Loucy (cell line): Measurements from ENCODE around the gene ZNF326.

Source experiments
- H2AFZ ChIP-seq: fragments of 200-600 bp; sonication (generic); 2 replicates; pipeline ENCODE4 v1.6.0; 2016; ENCODE audit warnings: antibody characterized with exemption, mild to moderate bottlenecking, low read length, moderate library complexity
- H3F3A ChIP-seq: fragments of 200-600 bp; 2 replicates; pipeline ENCODE4 v1.6.0; 2016; ENCODE audit warnings: antibody characterized with exemption, low read depth, mild to moderate bottlenecking
- H3K27me3 ChIP-seq: fragments of 200-600 bp; sonication (generic); 2 replicates; pipeline ENCODE4 v1.6.1; 2014; ENCODE audit warnings: low read length, mild to moderate bottlenecking; ENCODE audit not compliant: insufficient read depth, poor library complexity, severe bottlenecking
- H3K36me3 ChIP-seq: fragments of 200-600 bp; sonication (generic); 2 replicates; pipeline ENCODE4 v1.6.1; 2016; ENCODE audit warnings: low read length; ENCODE audit not compliant: insufficient read depth
- H3K4me1 ChIP-seq: fragments of 200-600 bp; sonication (generic); 2 replicates; pipeline ENCODE4 v1.5.1; 2014; ENCODE audit warnings: low read length, mild to moderate bottlenecking; ENCODE audit not compliant: insufficient read depth, poor library complexity, severe bottlenecking
- H3K4me2 ChIP-seq: fragments of 200-600 bp; sonication (generic); 2 replicates; pipeline ENCODE4 v1.6.0; 2014; ENCODE audit warnings: antibody characterized with exemption, low read length, low read depth, mild to moderate bottlenecking; ENCODE audit not compliant: poor library complexity, severe bottlenecking
- H3K4me3 ChIP-seq: fragments of 200-600 bp; sonication (generic); 2 replicates; pipeline ENCODE4 v1.5.1; 2014; ENCODE audit warnings: low read length, mild to moderate bottlenecking, mixed read lengths; ENCODE audit not compliant: poor library complexity, severe bottlenecking
- H3K79me2 ChIP-seq: fragments of 200-600 bp; sonication (generic); 2 replicates; pipeline ENCODE4 v1.6.1; 2014; ENCODE audit warnings: low read length; ENCODE audit not compliant: insufficient read depth
- H3K9ac ChIP-seq: fragments of 200-600 bp; sonication (generic); 2 replicates; pipeline ENCODE4 v1.6.0; 2014; ENCODE audit warnings: mild to moderate bottlenecking, low read depth, low read length, moderate library complexity; ENCODE audit not compliant: poor library complexity, severe bottlenecking
- H3K9me2 ChIP-seq: fragments of 200-600 bp; sonication (generic); replicated peaks from 2 replicates; pipeline ENCODE4 v1.6.1; 2016; ENCODE audit warnings: low read depth, low read length, mixed read lengths
- H3K9me3 ChIP-seq: fragments of 200-600 bp; sonication (generic); 2 replicates; pipeline ENCODE4 v1.6.1; 2014; ENCODE audit warnings: mild to moderate bottlenecking, antibody characterized with exemption, low read length, low read depth; ENCODE audit not compliant: insufficient read depth
- H4K20me1 ChIP-seq: fragments of 200-600 bp; sonication (generic); 2 replicates; pipeline ENCODE4 v1.6.0; 2014; ENCODE audit warnings: antibody characterized with exemption, low read length, mild to moderate bottlenecking; ENCODE audit not compliant: insufficient read depth, poor library complexity, severe bottlenecking
- CTCF ChIP-seq: fragments of 200-600 bp; sonication (generic); conservative IDR thresholded peaks from 2 replicates; pipeline ENCODE4 v1.5.1; 2014; ENCODE audit warnings: mild to moderate bottlenecking, antibody characterized with exemption, low read length
- EZH2phosphoT487 ChIP-seq: fragments of 200-600 bp; IDR thresholded peaks from 2 replicates; pipeline ENCODE4 v1.6.1; 2018; ENCODE audit warnings: antibody characterized with exemption, mild to moderate bottlenecking, moderate library complexity, borderline replicate concordance

ZNF326 gene

GRCh38 chr1:90043586-90043985 is 48.7 kb downstream of the ZNF326 start:
- TF ChIP-seq EZH2phosphoT487: no peak
- TF ChIP-seq CTCF: no peak
- no peaks in the 10 kb centered on the region for H3K4me1 ChIP-seq
- H3K79me2 ChIP-seq: no peaks in the 10 kb centered on the region
- H3K9me2 ChIP-seq: no peaks in the 10 kb centered on the region
- H3K27me3 ChIP-seq: no peaks in the 10 kb centered on the region
- H4K20me1 ChIP-seq: no peaks in the 10 kb centered on the region
- H3K9ac ChIP-seq: no peak overlapping the region
- no peaks in the 10 kb centered on the region for H3F3A ChIP-seq
- H2AFZ ChIP-seq: no peak overlapping the region
- no peaks in the 10 kb centered on the region for H3K36me3 ChIP-seq
- H3K4me2 ChIP-seq: no peak overlapping the region
- H3K9me3 ChIP-seq: no peaks in the 10 kb centered on the region
- H3K4me3 ChIP-seq: no peak overlapping the region

GRCh38 chr1:90044346-90044745 is 49.4 kb downstream of the ZNF326 start:
- Histone ChIP-seq H3F3A (no peaks in the 10 kb centered on the region), H3K36me3 (no peaks in the 10 kb centered on the region), H3K9ac (no peak overlapping the region), H3K4me1 (no peaks in the 10 kb centered on the region), H2AFZ (no peak overlapping the region), H3K9me2 (no peaks in the 10 kb centered on the region), H3K4me3 (no peak overlapping the region), H4K20me1 (no peaks in the 10 kb centered on the region), H3K27me3 (no peaks in the 10 kb centered on the region), H3K4me2 (no peak overlapping the region), H3K79me2 (no peaks in the 10 kb centered on the region), H3K9me3 (no peaks in the 10 kb centered on the region)
- TF ChIP-seq CTCF (no peak), EZH2phosphoT487 (no peak)

- Histone ChIP-seq H3F3A (no peaks in the 10 kb centered on the region), H3K79me2 (no peaks in the 10 kb centered on the region), H3K4me3 (no peak overlapping the region), H3K9ac (no peak overlapping the region), H2AFZ (no peak overlapping the region), H3K9me3 (no peaks in the 10 kb centered on the region), H4K20me1 (no peaks in the 10 kb centered on the region), H3K36me3 (no peaks in the 10 kb centered on the region), H3K9me2 (no peaks in the 10 kb centered on the region), H3K4me2 (no peak overlapping the region), H3K27me3 (no peaks in the 10 kb centered on the region), H3K4me1 (no peaks in the 10 kb centered on the region)
- TF ChIP-seq EZH2phosphoT487 (no peak), CTCF (peak; percentile 84)
Measured at GRCh38 chr1:90045853-90046563, 51.1 kb downstream of the ZNF326 start.
